Liver (tissue), 9 donors: ENCODE measurements around the gene SNX15. TPM values are rescaled to one million over a fixed set of nuclear protein-coding genes. Genes with fewer than 3 reads are reported as not detected.

ENCODE experiments used
- DNase-seq: peaks from one replicate; pipeline ENCODE4 v3.0.0-alpha.2; 2017; ENCODE audit warnings: low spot score
- H3K27ac ChIP-seq, 2 donors: one replicate each; pipeline ENCODE4 v1.7.0; 2013; ENCODE audit warnings: inconsistent platforms in 2 of 2, low read length in 2 of 2, control low read depth in 1 of 2, low read depth in 1 of 2, mild to moderate bottlenecking in 1 of 2
- H3K27me3 ChIP-seq, 4 donors: one replicate each; pipeline versions ENCODE4 v1.6.1 to v1.7.0; 2013; ENCODE audit warnings: low read length in 3 of 4, inconsistent platforms in 1 of 4, mild to moderate bottlenecking in 1 of 4, moderate library complexity in 1 of 4; ENCODE audit not compliant: control insufficient read depth in 4 of 4, insufficient read depth in 4 of 4
- H3K36me3 ChIP-seq, 4 donors: one replicate each; pipeline versions ENCODE4 v1.6.1 to v1.7.0; 2013; ENCODE audit warnings: low read length in 3 of 4, mild to moderate bottlenecking in 3 of 4, low read depth in 1 of 4, moderate library complexity in 1 of 4; ENCODE audit not compliant: control insufficient read depth in 4 of 4, insufficient read depth in 3 of 4
- H3K4me1 ChIP-seq, 4 donors: one replicate each; pipeline versions ENCODE4 v1.6.1 to v1.7.0; 2013; ENCODE audit warnings: low read length in 3 of 4, mild to moderate bottlenecking in 3 of 4, moderate library complexity in 1 of 4; ENCODE audit not compliant: control insufficient read depth in 4 of 4, insufficient read depth in 4 of 4
- H3K4me3 ChIP-seq, 3 donors: one replicate each; pipeline versions ENCODE4 v1.6.1 to v1.7.0; 2013; ENCODE audit warnings: low read length in 3 of 3, control low read depth in 1 of 3, low read depth in 1 of 3, mild to moderate bottlenecking in 1 of 3
- H3K9ac ChIP-seq, 2 donors: one replicate each; pipeline ENCODE4 v1.7.0; 2013; ENCODE audit warnings: low read length in 2 of 2, mild to moderate bottlenecking in 2 of 2, moderate library complexity in 2 of 2, control low read depth in 1 of 2, low read depth in 1 of 2
- H3K9me3 ChIP-seq, 4 donors: one replicate each; pipeline versions ENCODE4 v1.6.1 to v1.7.0; 2013; ENCODE audit warnings: low read length in 3 of 4; ENCODE audit not compliant: control insufficient read depth in 4 of 4
- ATF3 ChIP-seq: IDR thresholded peaks from 2 replicates; pipeline ENCODE4 v1.6.1; 2016; ENCODE audit warnings: antibody characterized with exemption
- CTCF ChIP-seq: fragments of 150-350 bp; IDR thresholded peaks from 2 replicates; pipeline ENCODE4 v1.5.1; 2017; ENCODE audit warnings: improper control_type of control experiment, low read depth, low read length; ENCODE audit not compliant: missing input control
- EGR1 ChIP-seq, 2 donors: IDR thresholded peaks; 2 replicates each; pipeline ENCODE4 v1.6.1; 2016 to 2018; ENCODE audit warnings: antibody characterized with exemption in 2 of 2, low read depth in 2 of 2
- FOXA1 ChIP-seq: IDR thresholded peaks from 2 replicates; pipeline ENCODE4 v1.6.1; 2016; ENCODE audit warnings: antibody characterized with exemption
- FOXA2 ChIP-seq: IDR thresholded peaks from 2 replicates; pipeline ENCODE4 v1.6.1; 2016; ENCODE audit warnings: antibody characterized with exemption
- GABPA ChIP-seq, 2 donors: IDR thresholded peaks in 1 of 2; conservative IDR thresholded peaks in 1 of 2; 2 replicates each; pipeline ENCODE4 v1.6.1; 2016; ENCODE audit warnings: antibody characterized with exemption in 2 of 2, mild to moderate bottlenecking in 1 of 2, moderate library complexity in 1 of 2
- HNF4A ChIP-seq, 2 donors: conservative IDR thresholded peaks; 2 replicates each; pipeline ENCODE4 v1.6.1; 2016; ENCODE audit warnings: antibody characterized with exemption in 2 of 2, mild to moderate bottlenecking in 2 of 2
- HNF4G ChIP-seq: IDR thresholded peaks from 2 replicates; pipeline ENCODE4 v1.6.1; 2016; ENCODE audit warnings: antibody characterized with exemption
- JUND ChIP-seq, 2 donors: IDR thresholded peaks; 2 replicates each; pipeline ENCODE4 v1.6.1; 2016; ENCODE audit warnings: antibody characterized with exemption in 2 of 2
- MAX ChIP-seq: IDR thresholded peaks from 2 replicates; pipeline ENCODE4 v1.6.1; 2016; ENCODE audit warnings: antibody characterized with exemption
- NR2F2 ChIP-seq: IDR thresholded peaks from 2 replicates; pipeline ENCODE4 v1.6.1; 2016; ENCODE audit warnings: antibody characterized with exemption
- RAD21 ChIP-seq, 2 donors: IDR thresholded peaks; 2 replicates each; pipeline ENCODE4 v1.6.1; 2016; ENCODE audit warnings: antibody characterized with exemption in 2 of 2, mild to moderate bottlenecking in 2 of 2
- REST ChIP-seq: IDR thresholded peaks from 2 replicates; pipeline ENCODE4 v1.6.1; 2016; ENCODE audit warnings: antibody characterized with exemption, mild to moderate bottlenecking
- RXRA ChIP-seq, 2 donors: IDR thresholded peaks; 2 replicates each; pipeline ENCODE4 v1.6.1; 2017 to 2018; ENCODE audit warnings: antibody characterized with exemption in 2 of 2, mild to moderate bottlenecking in 1 of 2
- SP1 ChIP-seq: IDR thresholded peaks from 2 replicates; pipeline ENCODE4 v1.6.1; 2018; ENCODE audit warnings: antibody characterized with exemption, mild to moderate bottlenecking
- TAF1 ChIP-seq: conservative IDR thresholded peaks from 2 replicates; pipeline ENCODE4 v1.6.1; 2016; ENCODE audit warnings: antibody characterized with exemption, mild to moderate bottlenecking
- YY1 ChIP-seq: IDR thresholded peaks from 2 replicates; pipeline ENCODE4 v1.6.1; 2016; ENCODE audit warnings: antibody characterized with exemption, mild to moderate bottlenecking
- ZBTB33 ChIP-seq: IDR thresholded peaks from 2 replicates; pipeline ENCODE4 v1.6.1; 2016; ENCODE audit warnings: antibody characterized with exemption
- WGBS: extraction: QIAGEN DNeasy Blood & Tissue Kit; methylation state at CpG from one replicate; pipeline ENCODE4 v1.1.7; 2013; 5-methylcytosine and 5-hydroxymethylcytosine counted together
- polyA plus RNA-seq, 2 donors: library from polyadenylated mRNA; stranded (reverse) in 1 of 2; unstranded in 1 of 2; fragments of 200-250 nt in 1 of 2; fragments of >200 nt in 1 of 2; fragmentation: Nextera tagmentation in 1 of 2; extraction: Ambion mirVana in 1 of 2; gene quantifications; one replicate each; pipeline versions ENCODE4 v1.2.1 to v1.2.3, GENCODE V29; 2013 to 2015
- total RNA-seq, 2 donors: library from RNA; depleted of rRNA; stranded (reverse); fragments of >200 nt; gene quantifications; one replicate each; pipeline ENCODE4 v1.2.3, GENCODE V29; 2014
- donor health status: healthy.
- donor health status: healthy.
- donor health status: healthy.
- donor health status: healthy.
- donor health status: healthy.

Gene SNX15
- total and polyA plus RNA-seq, 4 donors: 4.5 to 7.2 (median 5.7) TPM

DNA sequence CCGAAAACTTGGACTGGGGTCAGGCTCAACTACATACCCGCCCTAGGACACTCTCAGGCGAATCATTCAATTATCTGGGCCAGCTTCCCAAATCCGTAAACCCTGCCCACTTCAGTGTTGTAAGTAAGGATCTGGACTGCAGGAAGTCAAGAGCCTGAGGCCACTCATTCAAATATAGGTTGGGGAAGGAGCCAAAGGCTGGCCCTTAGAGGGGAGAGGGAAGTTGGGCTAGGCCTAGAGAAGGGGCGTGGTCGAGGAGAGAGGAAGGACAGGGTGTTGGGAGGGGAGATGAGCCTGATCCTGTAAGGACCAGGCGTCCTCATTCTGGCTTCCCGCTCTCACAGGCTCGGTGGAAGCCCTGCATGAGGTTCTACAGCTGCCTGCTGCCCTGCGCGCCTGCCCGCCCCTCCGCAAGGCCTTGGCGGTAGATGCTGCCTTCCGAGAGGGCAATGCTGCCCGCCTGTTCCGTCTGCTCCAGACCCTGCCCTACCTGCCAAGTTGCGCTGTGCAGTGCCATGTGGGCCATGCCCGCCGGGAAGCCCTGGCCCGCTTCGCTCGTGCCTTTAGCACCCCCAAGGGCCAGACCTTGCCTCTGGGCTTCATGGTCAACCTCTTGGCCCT lies 16.8 kb downstream of the SNX15 start:
- H3K27me3 ChIP-seq: no peaks in the 10 kb centered on the region
- H3K9ac ChIP-seq: no peak overlapping the region
- TF ChIP-seq RAD21 (IDR thresholded peaks at IDR 0.05): no peak
- TF ChIP-seq CTCF: no peak
- TF ChIP-seq YY1: no peak
- no peak for TF ChIP-seq ZBTB33
- no peak for TF ChIP-seq SP1
- TF ChIP-seq MAX: no peak
- no peak for TF ChIP-seq ATF3
- no peak for TF ChIP-seq RXRA (IDR thresholded peaks at IDR 0.05)
- TF ChIP-seq EGR1 (IDR thresholded peaks at IDR 0.05; ENCODE audit: low read depth in 2 of 2): no peak
- no peak for TF ChIP-seq JUND (IDR thresholded peaks at IDR 0.05)
- no peak for TF ChIP-seq GABPA (IDR thresholded peaks at IDR 0.05 in 1 of 2, conservative IDR thresholded peaks at IDR 0.05 in 1 of 2)
- TF ChIP-seq HNF4A (conservative IDR thresholded peaks at IDR 0.05): no peak
- no peak for TF ChIP-seq NR2F2
- no peak for TF ChIP-seq HNF4G
- no peak for TF ChIP-seq FOXA1
- no peak for TF ChIP-seq TAF1
- H3K9me3 ChIP-seq: no peaks in the 10 kb centered on the region
- H3K36me3 ChIP-seq: peaks cover 0 to 5% (median 2%) of the 10 kb centered on the region in 4 donors
- H3K4me1 ChIP-seq: peaks cover 4 to 22% (median 12%) of the 10 kb centered on the region in 4 donors
- H3K27ac ChIP-seq: no peak overlapping the region
- 91% methylated on average over 23 of the region's 23 CpGs for WGBS
- no peak overlapping the region for H3K4me3 ChIP-seq
- DNase-seq: no peak

- Histone ChIP-seq H3K9ac (no peak overlapping the region), H3K27me3 (no peaks in the 10 kb centered on the region), H3K9me3 (no peaks in the 10 kb centered on the region), H3K36me3 (peaks cover 0 to 5% (median 2%) of the 10 kb centered on the region in 4 donors), H3K4me1 (peaks cover 4 to 18% (median 10%) of the 10 kb centered on the region in 4 donors), H3K27ac (no peak overlapping the region), H3K4me3 (no peak overlapping the region)
- WGBS: 95% methylated on average over 5 of the region's 5 CpGs
- TF ChIP-seq REST: no peak
- no peak for TF ChIP-seq TAF1
- no peak for TF ChIP-seq RAD21 (IDR thresholded peaks at IDR 0.05)
- TF ChIP-seq GABPA (IDR thresholded peaks at IDR 0.05 in 1 of 2, conservative IDR thresholded peaks at IDR 0.05 in 1 of 2): no peak
- TF ChIP-seq YY1: no peak
- TF ChIP-seq FOXA2: no peak
- no peak for TF ChIP-seq HNF4G
- no peak for TF ChIP-seq NR2F2
- TF ChIP-seq JUND (IDR thresholded peaks at IDR 0.05): no peak
- no peak for TF ChIP-seq RXRA (IDR thresholded peaks at IDR 0.05)
- TF ChIP-seq SP1: no peak
- TF ChIP-seq ZBTB33: no peak
- TF ChIP-seq HNF4A (conservative IDR thresholded peaks at IDR 0.05): no peak
- TF ChIP-seq MAX: no peak
- DNase-seq: no peak
These were observed 17.8 kb downstream of the SNX15 start for GRCh38 chr11:65045061-65045460.
